GM12892 (cell line): ENCODE results near the gene ZNF283.

Source experiments
- POLR2A ChIP-seq: IDR thresholded peaks from 2 replicates; pipeline ENCODE4 v1.6.1; 2011; ENCODE audit warnings: low read depth, low read length, control low read depth
- TAF1 ChIP-seq: IDR thresholded peaks from 2 replicates; pipeline ENCODE4 v1.6.1; 2011; ENCODE audit warnings: low read depth, mild to moderate bottlenecking, control low read depth, low read length, borderline replicate concordance

DNA sequence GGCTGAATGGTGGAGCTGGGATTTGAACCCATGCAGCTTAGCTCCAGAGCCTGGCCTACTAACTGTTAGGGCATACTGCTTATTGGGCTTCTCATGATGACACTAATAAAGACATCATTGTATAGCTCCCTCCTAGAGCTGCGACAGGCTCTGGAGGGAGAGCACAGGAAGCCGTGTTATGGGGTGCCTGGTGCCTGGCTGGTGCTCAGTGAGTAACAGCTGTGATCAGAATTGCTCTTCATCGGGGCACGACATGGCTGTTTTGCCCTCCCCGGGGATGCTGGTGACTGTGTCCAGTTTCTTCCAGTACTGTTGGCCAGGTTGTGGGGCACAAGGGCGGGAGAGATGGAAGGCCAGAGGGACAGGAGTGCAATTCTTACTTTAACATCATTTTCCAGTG lies 30.0 kb upstream of the ZNF283 start:
- no peak for TF ChIP-seq TAF1
- no peak for TF ChIP-seq POLR2A
